ENCODE results near the gene NCDN.
A peak's percentile ranks its signal among the peaks of the same experiment; 100 is the strongest.

Gene NCDN

GRCh38 chr1:35557611-35558373 is at the start of gene NCDN:
Gene NCDN, plus strand, starts transcription at chr1:35557799. Its CDS starts 392 bp downstream, at chr1:35558191.
- DNase-seq = peak; percentile 89

DNA sequence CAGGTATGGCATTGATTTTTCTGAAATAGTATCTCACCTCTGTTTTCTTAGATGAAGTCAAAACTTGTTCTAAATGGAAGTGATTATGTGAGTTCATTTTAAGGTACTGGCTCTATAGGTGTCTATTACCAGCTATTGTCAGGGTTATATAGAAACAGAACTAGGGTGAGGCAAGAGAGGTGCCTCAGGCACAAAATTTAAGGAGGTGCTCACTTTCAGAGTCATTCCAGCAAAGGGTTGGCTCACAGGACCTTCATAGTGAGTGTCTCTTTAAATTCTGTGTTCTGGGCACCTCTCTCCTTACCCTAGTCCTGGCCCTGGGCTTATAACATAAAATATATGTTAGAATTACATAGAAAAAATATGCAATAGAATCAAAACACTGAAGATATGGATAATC is 49.7 kb upstream of the NCDN start:
- no peak for DNase-seq

DNA sequence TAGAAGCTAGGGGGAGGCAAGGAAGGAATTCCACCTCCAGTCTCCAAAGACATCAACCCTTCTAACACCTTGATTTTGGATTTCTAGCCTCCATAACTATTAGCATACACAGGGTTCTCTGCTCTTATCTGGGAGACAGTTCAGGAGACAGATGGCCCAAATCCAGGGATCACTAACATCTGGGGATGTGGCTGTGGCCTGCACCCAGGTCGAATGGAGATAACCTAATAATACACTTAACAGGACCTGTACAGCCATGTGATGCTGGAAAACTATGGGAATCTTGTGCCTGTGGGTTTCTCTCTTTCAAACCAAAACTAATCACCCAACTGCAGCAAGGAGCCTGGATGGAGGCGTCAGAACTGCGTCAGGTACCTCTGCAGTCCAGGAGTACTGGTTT is 48.0 kb upstream of the NCDN start:
- DNase-seq = no peak

- no peak for DNase-seq
Measured at GRCh38 chr1:35511305-35511704, 46.3 kb upstream of the NCDN start.

DNA sequence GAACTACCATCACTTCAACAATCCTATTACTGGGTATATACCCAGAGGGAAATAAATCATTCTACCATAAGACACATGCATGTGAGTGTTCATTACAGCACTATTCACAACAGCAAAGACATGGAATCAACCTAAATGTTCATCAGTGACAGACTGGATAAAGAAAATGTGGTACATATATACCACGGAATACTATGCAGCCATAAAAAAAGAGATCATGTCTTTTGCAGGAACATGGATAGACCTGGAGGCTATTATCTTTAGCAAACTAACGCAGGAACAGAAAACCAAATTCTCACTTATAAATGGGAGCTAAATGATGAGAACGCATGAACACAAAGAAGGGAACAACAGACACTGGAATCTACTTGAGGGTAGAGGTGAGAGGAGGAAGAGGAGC is 39.4 kb upstream of the NCDN start:
- DNase-seq = no peak

GRCh38 chr1:35519432-35519831 is 38.2 kb upstream of the NCDN start:
- DNase-seq = no peak

DNA sequence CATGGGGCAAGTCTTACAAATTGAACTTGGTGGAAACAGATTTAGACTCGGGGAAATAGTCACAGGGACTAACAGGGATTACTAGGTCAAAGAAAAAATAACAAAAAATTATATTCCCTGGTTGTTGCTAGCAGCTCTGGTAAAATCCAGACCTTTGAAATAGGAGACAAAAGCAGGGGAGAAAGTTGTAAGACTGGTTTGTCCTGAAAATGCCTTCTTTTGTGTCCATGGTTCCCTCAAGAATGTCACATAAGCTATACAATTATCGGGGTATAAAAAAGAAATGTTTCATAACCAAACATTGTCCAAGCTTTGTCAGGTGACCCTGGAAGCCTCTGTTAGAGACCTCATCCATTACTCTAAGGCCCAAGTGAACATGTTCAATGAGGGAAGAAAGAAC is 33.5 kb upstream of the NCDN start:
- no peak for DNase-seq

GRCh38 chr1:35530168-35530567 is 27.4 kb upstream of the NCDN start:
- no peak for DNase-seq

- no peak for DNase-seq
Measured at GRCh38 chr1:35530946-35531345, 26.7 kb upstream of the NCDN start.

DNA sequence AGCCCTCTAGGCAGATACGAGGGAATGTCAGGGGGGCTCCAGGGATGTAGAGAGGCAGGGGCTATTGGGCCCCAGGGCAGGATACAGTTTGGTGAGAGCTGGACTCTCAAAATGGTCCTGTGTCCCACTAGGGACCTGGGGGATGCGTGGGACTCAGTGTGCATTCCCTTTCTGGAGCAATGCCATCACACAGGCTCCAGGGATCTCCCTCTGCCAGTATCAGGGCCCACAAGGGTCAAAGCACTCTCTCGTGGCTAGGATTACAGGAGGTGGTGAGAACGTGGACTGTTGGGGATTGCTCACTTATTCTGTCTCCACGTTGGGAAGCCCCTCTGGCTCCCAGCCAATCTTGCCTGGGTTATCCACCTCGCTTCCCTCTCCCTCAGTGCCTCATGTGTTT is 26.2 kb upstream of the NCDN start:
- DNase-seq = no peak

- no peak for DNase-seq
Measured at GRCh38 chr1:35532497-35533223, 24.9 kb upstream of the NCDN start.

DNA sequence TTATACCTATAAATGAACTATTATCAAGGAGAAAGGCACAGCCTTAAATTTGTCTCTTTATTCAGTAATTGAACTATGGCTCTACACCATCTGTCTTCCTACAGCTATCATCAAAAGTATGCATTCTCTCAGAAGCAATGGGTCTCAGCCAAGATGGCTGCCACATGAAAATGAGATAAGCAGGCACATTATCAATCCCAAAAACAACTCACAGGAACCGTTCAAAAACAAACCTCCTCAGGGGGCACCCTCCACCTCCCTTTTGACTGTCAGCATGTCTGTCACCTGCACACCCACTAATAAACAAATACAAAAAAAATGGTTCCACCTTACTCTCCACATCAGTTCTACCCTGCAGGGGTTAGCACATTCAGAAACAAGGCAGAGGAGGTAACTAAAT is 24.0 kb upstream of the NCDN start:
- no peak for DNase-seq

DNA sequence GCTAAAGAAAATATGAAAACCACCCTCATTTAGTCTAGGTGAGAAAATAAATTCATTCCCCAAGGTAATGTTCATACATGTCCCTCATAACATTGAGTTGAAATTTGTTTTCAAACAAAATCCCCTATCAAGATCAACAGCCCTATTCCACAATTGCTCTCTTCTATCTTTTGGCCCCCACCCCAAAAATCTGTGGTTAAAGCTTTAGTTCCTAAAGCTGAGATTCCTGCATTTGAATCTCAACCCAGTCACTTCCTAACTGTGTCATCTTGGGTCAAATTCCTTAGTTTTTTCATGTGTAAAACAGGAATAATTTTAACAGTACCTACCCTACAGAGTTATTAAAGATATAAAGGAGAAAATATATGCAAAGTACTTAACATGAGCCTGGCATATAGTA is 22.4 kb upstream of the NCDN start:
- DNase-seq = no peak

DNA sequence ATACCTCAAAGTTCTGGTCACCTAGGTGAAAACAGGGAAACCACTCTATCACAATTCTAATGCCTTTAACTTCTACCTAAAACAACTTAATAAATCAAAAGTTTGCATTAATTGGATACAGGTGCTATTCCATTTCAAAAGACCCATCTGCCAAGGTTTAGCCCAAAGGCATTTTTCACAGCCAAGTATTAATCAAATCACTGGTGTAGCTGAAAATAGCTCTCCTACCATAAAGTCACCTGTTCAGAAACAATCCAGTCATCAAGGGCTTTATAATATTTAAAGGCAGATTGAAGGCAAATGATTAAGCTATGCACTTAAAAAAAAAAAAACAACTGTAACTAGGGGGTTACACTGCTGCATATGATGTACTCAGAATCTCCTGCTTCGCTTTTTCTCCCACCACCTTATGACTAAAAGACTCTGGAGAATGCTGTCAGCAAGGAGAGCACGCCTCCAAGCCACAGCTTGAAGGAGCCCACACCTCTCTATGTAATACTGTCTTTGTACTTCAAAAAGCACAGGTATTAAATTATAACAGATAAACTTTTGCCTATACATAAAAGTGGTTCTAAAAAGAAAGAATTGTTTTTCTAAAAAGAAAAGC is 20.9 kb upstream of the NCDN start:
- DNase-seq = no peak

- no peak for DNase-seq
Measured at GRCh38 chr1:35537806-35538205, 19.8 kb upstream of the NCDN start.

GRCh38 chr1:35539073-35539823 is 18.4 kb upstream of the NCDN start:
- DNase-seq = no peak

DNA sequence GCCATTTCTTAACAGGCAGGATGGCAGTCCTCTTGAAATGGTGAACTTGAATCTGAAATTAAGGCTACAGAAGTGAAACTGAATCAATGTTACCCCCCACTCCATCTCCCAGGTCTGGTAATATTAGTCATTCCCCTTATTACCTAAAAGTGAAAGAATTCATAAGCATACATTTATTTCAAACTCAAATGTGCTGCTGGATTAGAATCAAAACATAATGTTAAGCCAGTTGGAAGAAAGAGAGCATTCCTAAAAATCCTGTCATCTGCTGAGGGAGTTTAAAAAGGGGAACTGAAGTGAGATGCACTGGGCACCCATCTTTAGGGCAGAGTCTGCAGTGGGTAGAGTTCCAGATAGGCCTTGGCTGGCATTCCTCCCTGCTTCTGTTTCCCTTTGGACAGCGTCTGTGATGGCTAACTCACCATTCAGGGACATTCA is 17.8 kb upstream of the NCDN start:
- DNase-seq = no peak

DNA sequence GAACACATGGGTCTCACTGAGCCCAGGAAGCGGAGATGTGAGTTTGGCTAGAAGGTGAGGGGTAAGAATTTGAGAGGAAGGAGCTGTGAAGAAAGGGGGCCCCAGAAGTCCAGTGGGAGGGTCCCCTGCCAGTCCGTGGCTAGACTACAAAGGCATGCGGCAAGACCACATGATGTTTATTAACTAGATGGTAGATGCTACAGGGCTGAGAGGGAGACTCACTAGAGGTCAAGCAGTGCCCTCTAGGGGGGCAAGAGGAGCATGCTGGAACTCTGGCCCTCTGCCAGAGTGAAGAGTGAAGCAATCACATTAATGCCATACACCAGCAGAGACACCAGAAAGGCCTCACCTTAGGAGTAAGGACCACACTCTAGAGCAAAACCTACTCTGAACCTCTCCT is 12.6 kb upstream of the NCDN start:
- DNase-seq = no peak

GRCh38 chr1:35546614-35547013 is 11.0 kb upstream of the NCDN start:
- DNase-seq = no peak

GRCh38 chr1:35553851-35554250 is 3.7 kb upstream of the NCDN start:
- no peak for DNase-seq

- DNase-seq = no peak
Measured at GRCh38 chr1:35554266-35555211, 3.1 kb upstream of the NCDN start.

DNA sequence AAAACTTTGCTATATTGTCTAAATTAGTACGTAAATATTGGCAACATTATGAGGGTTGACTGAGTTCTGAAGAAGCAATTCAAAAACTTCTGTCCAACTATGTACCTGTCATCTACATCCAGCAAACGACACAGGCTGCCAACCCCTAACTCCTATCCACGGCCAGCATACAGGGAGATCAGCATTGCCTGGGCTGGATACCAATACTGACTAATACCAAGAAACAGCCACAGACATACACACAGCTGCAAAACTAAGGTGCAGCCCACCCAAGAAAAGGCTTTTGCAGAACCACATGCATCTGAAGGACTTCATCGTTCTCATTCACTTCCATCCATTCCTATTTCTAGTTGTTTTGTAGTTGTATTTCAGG is 2.4 kb upstream of the NCDN start:
- DNase-seq = no peak
